Thyroid gland (tissue), 4 donors: ENCODE results near the gene FMN2.

ENCODE experiments used
- POLR2A ChIP-seq, 2 donors: fragments of 450-650 bp; IDR thresholded peaks; one replicate each; pipeline ENCODE4 v1.6.1; 2017; ENCODE audit warnings: antibody characterized with exemption in 2 of 2, mild to moderate bottlenecking in 2 of 2, moderate library complexity in 1 of 2
- TF ChIP-seq, protein P1 (sequence below), 6 experiments: fragments of 200-600 bp in 3 of 6; fragments of 450-650 bp in 3 of 6; sonication (generic) in 3 of 6; IDR thresholded peaks; one replicate each; pipeline ENCODE4 v1.5.1; 2016 to 2019; ENCODE audit warnings: antibody characterized with exemption in 6 of 6, mild to moderate bottlenecking in 2 of 6, inconsistent platforms in 1 of 6, moderate library complexity in 1 of 6

- TF ChIP-seq, protein P1, sequence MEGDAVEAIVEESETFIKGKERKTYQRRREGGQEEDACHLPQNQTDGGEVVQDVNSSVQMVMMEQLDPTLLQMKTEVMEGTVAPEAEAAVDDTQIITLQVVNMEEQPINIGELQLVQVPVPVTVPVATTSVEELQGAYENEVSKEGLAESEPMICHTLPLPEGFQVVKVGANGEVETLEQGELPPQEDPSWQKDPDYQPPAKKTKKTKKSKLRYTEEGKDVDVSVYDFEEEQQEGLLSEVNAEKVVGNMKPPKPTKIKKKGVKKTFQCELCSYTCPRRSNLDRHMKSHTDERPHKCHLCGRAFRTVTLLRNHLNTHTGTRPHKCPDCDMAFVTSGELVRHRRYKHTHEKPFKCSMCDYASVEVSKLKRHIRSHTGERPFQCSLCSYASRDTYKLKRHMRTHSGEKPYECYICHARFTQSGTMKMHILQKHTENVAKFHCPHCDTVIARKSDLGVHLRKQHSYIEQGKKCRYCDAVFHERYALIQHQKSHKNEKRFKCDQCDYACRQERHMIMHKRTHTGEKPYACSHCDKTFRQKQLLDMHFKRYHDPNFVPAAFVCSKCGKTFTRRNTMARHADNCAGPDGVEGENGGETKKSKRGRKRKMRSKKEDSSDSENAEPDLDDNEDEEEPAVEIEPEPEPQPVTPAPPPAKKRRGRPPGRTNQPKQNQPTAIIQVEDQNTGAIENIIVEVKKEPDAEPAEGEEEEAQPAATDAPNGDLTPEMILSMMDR (IDR thresholded peaks at IDR 0.05) = no peak
- no peak for TF ChIP-seq POLR2A (IDR thresholded peaks at IDR 0.05)
Observed at GRCh38 chr1:240511789-240512188, 420.1 kb downstream of the FMN2 start.
